Parathyroid adenoma (tissue), 2 donors: ENCODE data around the gene ARHGEF12.

ENCODE experiments used
- H2AFZ ChIP-seq: fragments of 300-600 bp; sonication (generic); one replicate; pipeline ENCODE4 v1.7.0; 2017; ENCODE audit warnings: antibody characterized with exemption, mild to moderate bottlenecking
- H3K27ac ChIP-seq: fragments of 300-600 bp; sonication (generic); one replicate; pipeline ENCODE4 v1.7.0; 2017
- H3K27me3 ChIP-seq: fragments of 300-600 bp; sonication (generic); one replicate; pipeline ENCODE4 v1.7.0; 2017; ENCODE audit warnings: low read length; ENCODE audit not compliant: control insufficient read depth, insufficient read depth
- H3K36me3 ChIP-seq: fragments of 300-600 bp; sonication (generic); one replicate; pipeline ENCODE4 v1.7.0; 2017; ENCODE audit warnings: low read length; ENCODE audit not compliant: control insufficient read depth, insufficient read depth
- H3K4me1 ChIP-seq: fragments of 300-600 bp; sonication (generic); one replicate; pipeline ENCODE4 v1.7.0; 2017; ENCODE audit warnings: control low read depth
- H3K4me2 ChIP-seq: fragments of 300-600 bp; sonication (generic); one replicate; pipeline ENCODE4 v1.7.0; 2017; ENCODE audit warnings: low read length
- H3K4me3 ChIP-seq: fragments of 300-600 bp; sonication (generic); one replicate; pipeline ENCODE4 v1.7.0; 2017; ENCODE audit warnings: low read depth, low read length
- H3K79me2 ChIP-seq: fragments of 300-600 bp; sonication (generic); one replicate; pipeline ENCODE4 v1.7.0; 2017; ENCODE audit warnings: control low read depth
- H3K9ac ChIP-seq: fragments of 300-600 bp; sonication (generic); one replicate; pipeline ENCODE4 v1.7.0; 2017; ENCODE audit warnings: mild to moderate bottlenecking
- H3K9me3 ChIP-seq: fragments of 300-600 bp; sonication (generic); one replicate; pipeline ENCODE4 v1.7.0; 2017; ENCODE audit warnings: low read length; ENCODE audit not compliant: control insufficient read depth
- CTCF ChIP-seq: fragments of 300-600 bp; sonication (generic); IDR thresholded peaks from one replicate; pipeline ENCODE4 v1.7.0; 2017; ENCODE audit warnings: antibody characterized with exemption, mild to moderate bottlenecking
- donor health status: primary hyperparathyroidism.

The ARHGEF12 gene

DNA sequence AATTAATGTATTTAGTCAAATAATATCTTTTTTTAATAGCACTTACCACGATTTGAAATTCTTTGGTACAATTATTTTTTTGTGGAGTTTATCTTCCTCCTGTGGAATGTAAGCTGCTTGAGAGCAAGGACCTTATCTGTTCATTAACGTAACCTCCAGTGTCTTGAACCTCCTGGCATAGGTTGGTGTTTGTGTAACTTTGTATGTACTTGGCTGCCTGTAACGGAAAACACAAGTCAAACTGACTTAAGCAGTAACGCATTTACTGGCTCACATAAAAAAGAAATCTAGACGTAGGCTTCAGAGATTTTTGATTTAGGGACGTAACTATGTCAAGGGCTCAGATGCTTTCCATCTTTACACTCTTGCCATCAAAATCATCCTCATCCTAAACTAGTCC lies 56.1 kb downstream of the ARHGEF12 start:
- Histone ChIP-seq H3K4me2 (no peak overlapping the region), H3K27me3 (no peaks in the 10 kb centered on the region), H3K4me3 (no peak overlapping the region), H3K9me3 (no peaks in the 10 kb centered on the region), H3K79me2 (peaks cover 28% of the 10 kb centered on the region), H2AFZ (no peak overlapping the region), H3K9ac (no peak overlapping the region), H3K4me1 (peaks cover 4% of the 10 kb centered on the region), H3K36me3 (no peaks in the 10 kb centered on the region), H3K27ac (no peak overlapping the region)
- TF ChIP-seq CTCF, result no peak

DNA sequence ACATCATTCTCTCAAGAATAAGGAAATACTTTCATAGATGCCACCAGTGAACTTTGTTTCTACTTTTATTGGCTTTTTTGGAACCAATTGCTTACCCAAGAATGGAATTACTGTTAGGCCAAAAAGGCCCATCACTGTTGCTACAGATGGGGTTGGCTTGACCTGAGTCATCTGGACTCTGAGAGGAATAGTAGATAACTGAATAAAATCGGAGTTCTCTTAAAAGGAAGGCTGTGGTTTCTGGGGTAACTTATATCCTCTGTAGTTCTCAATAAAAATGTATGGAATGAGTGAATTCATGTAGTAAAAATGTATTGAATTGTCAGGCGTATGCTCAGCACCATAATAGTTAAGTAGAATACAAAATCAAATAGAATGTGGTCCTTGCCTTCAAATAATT lies 56.6 kb downstream of the ARHGEF12 start:
- no peak overlapping the region for H2AFZ ChIP-seq
- peaks cover 4% of the 10 kb centered on the region for H3K4me1 ChIP-seq
- H3K4me2 ChIP-seq, result no peak overlapping the region
- no peaks in the 10 kb centered on the region for H3K9me3 ChIP-seq
- no peak overlapping the region for H3K4me3 ChIP-seq
- H3K27me3 ChIP-seq, result no peaks in the 10 kb centered on the region
- peaks cover 28% of the 10 kb centered on the region for H3K79me2 ChIP-seq
- H3K36me3 ChIP-seq, result no peaks in the 10 kb centered on the region
- no peak for TF ChIP-seq CTCF
- H3K9ac ChIP-seq, result no peak overlapping the region
- no peak overlapping the region for H3K27ac ChIP-seq

DNA sequence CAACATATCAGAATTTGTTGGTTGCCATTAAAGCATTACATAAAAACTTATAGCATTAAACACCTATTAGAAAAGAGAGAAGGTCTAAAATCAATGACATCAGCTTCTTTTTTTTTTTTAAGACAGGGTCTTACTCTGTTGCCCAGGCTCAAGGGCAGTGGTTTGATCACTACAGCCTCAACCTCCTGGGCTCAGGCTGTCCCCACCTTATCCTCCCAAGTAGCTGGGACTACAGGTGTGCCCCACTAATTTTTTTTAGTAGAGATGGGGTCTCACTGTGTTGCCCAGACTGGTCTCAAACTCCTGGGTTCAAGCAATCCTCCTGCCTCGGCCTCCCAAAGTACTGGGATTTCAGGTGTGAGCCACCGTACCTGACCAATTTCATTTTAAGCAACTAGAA lies 57.9 kb downstream of the ARHGEF12 start:
- Histone ChIP-seq H2AFZ (no peak overlapping the region), H3K9ac (no peak overlapping the region), H3K4me3 (no peak overlapping the region), H3K4me2 (no peak overlapping the region), H3K36me3 (no peaks in the 10 kb centered on the region), H3K27ac (no peak overlapping the region), H3K79me2 (peaks cover 24% of the 10 kb centered on the region), H3K9me3 (no peaks in the 10 kb centered on the region), H3K4me1 (peaks cover 4% of the 10 kb centered on the region), H3K27me3 (no peaks in the 10 kb centered on the region)
- no peak for TF ChIP-seq CTCF

DNA sequence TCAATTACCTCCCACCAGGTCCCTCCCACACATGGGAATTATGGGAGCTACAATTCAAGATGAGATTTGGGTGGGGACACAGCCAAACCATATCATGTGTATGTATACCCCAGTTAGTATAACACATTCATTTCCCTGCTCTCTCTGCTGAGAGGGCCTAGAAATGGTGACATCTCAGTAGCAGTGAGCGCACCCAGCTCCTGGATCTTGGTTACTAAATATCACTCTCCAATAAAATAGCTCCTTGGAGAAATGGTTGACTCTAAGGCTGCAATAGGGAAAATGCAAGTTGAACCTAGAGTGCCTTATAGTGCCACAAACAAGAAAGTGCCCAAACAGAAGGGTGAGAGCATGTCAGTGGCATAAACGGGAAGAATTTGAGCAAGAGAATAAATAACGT lies 59.6 kb downstream of the ARHGEF12 start:
- no peak overlapping the region for H3K4me3 ChIP-seq
- no peaks in the 10 kb centered on the region for H3K4me1 ChIP-seq
- no peak for TF ChIP-seq CTCF
- no peak overlapping the region for H3K4me2 ChIP-seq
- no peaks in the 10 kb centered on the region for H3K9me3 ChIP-seq
- H2AFZ ChIP-seq, result no peak overlapping the region
- H3K27ac ChIP-seq, result no peak overlapping the region
- no peaks in the 10 kb centered on the region for H3K36me3 ChIP-seq
- H3K27me3 ChIP-seq, result no peaks in the 10 kb centered on the region
- no peak overlapping the region for H3K9ac ChIP-seq
- H3K79me2 ChIP-seq, result peaks cover 18% of the 10 kb centered on the region

GRCh38 chr11:120398132-120398531 lies 61.9 kb downstream of the ARHGEF12 start:
- Histone ChIP-seq H3K9ac (no peak overlapping the region), H3K27me3 (no peaks in the 10 kb centered on the region), H2AFZ (no peak overlapping the region), H3K4me3 (no peak overlapping the region), H3K36me3 (no peaks in the 10 kb centered on the region), H3K4me1 (no peaks in the 10 kb centered on the region), H3K27ac (no peak overlapping the region), H3K79me2 (peaks cover 12% of the 10 kb centered on the region), H3K4me2 (no peak overlapping the region), H3K9me3 (no peaks in the 10 kb centered on the region)
- TF ChIP-seq CTCF, result no peak
